ENCODE data around the gene SOAT2.

- TF ChIP-seq CTCF (conservative IDR thresholded peaks at IDR 0.05; ENCODE audit: low read depth, low read length) (no peak), EZH2 (IDR thresholded peaks at IDR 0.05; ENCODE audit: borderline replicate concordance, low read depth, low read length, poor library complexity, severe bottlenecking) (no peak)
These were observed 12.8 kb downstream of the SOAT2 start for GRCh38 chr12:53115891-53116648.
